MCF 10A (cell line): ENCODE results near the gene AJM1. TPM values are rescaled to one million over a fixed set of nuclear protein-coding genes. Genes with fewer than 3 reads are reported as not detected.
"Not testable (repeated sequence)": the region's sequence is repeated elsewhere in the genome, so short reads cannot be mapped to it uniquely, and the experiment has no call there.

Source experiments
- BruUV-seq: library from RNA; stranded (reverse); fragments of 400-500 nt; replicated peaks from 2 replicates; lab custom pipeline; 2021; lab: Mats Ljungman, UMichigan
- CTCF ChIA-PET: fragments of 300-600 bp; sonication (Branson Sonifier 250); formaldehyde crosslinking; extraction: SDS; loops from one replicate; lab custom pipeline; 2021; ENCODE audit warnings: antibody characterized with exemption, inconsistent platforms; lab: Yijun Ruan, JAX
- POLR2A ChIA-PET: fragments of 300-600, 350-650 bp; sonication (Branson Sonifier 250); formaldehyde crosslinking; extraction: SDS; loops from one replicate; lab custom pipeline; 2020; ENCODE audit warnings: antibody characterized with exemption, inconsistent platforms; lab: Yijun Ruan, JAX
- DNase-seq: peaks from one replicate; pipeline ENCODE4 v3.0.0-alpha.2; 2018; ENCODE audit not compliant: unreplicated experiment
- H3K27ac Mint-ChIP-seq: one replicate; pipeline ENCODE4 v1.8.0; 2022; ENCODE audit warnings: mild to moderate bottlenecking, low read depth, mixed read lengths; ENCODE audit not compliant: unreplicated experiment
- H3K27me3 Mint-ChIP-seq: one replicate; pipeline ENCODE4 v1.8.0; 2022; ENCODE audit warnings: mixed read lengths; ENCODE audit not compliant: insufficient read depth, unreplicated experiment
- H3K36me3 Mint-ChIP-seq: one replicate; pipeline ENCODE4 v1.8.0; 2022; ENCODE audit warnings: mild to moderate bottlenecking, moderate library complexity, mixed read lengths; ENCODE audit not compliant: insufficient read depth, unreplicated experiment
- H3K4me1 Mint-ChIP-seq: one replicate; pipeline ENCODE4 v1.8.0; 2022; ENCODE audit warnings: mixed read lengths; ENCODE audit not compliant: insufficient read depth, unreplicated experiment
- H3K4me3 Mint-ChIP-seq: one replicate; pipeline ENCODE4 v1.8.0; 2022; ENCODE audit warnings: mild to moderate bottlenecking, moderate library complexity, mixed read lengths; ENCODE audit not compliant: unreplicated experiment
- H3K9me3 Mint-ChIP-seq: one replicate; pipeline ENCODE4 v1.8.0; 2022; ENCODE audit warnings: mixed read lengths; ENCODE audit not compliant: unreplicated experiment
- CTCF ChIP-seq: fragments of 200-600 bp; IDR thresholded peaks from one replicate; pipeline ENCODE4 v1.8.0; 2022; ENCODE audit warnings: antibody characterized with exemption, mild to moderate bottlenecking; ENCODE audit not compliant: unreplicated experiment
- intact Hi-C: fragments of 100-400 bp; cut with micrococcal nuclease; formaldehyde crosslinking; loops from 2 replicates; pipeline ENCODE4 v1.14.1; 2022
- total RNA-seq: library from RNA; stranded (reverse); gene quantifications from 2 replicates; pipeline ENCODE4 v1.2.3, GENCODE V29; 2022

Gene AJM1
- total RNA-seq, 1 experiment from 2014 or later = 5.7 TPM

GRCh38 chr9:136832581-136832980 lies 9.7 kb upstream of the AJM1 start:
- peak; percentile 62 for DNase-seq
- Mint-ChIP-seq H3K27me3 (no peaks in the 10 kb centered on the region), H3K4me1 (no peaks in the 10 kb centered on the region), H3K27ac (no peak overlapping the region), H3K9me3 (no peaks in the 10 kb centered on the region), H3K4me3 (no peak overlapping the region), H3K36me3 (peaks cover 36% of the 10 kb centered on the region)
- intact Hi-C loops = no loop called here
- BruUV-seq = no TSS peak
- ChIA-PET POLR2A (interaction anchor here (0.8 to 1.4 kb wide), 2 partner anchors 10 to 22 kb away, joined by 3 to 5 read pairs; no protein-coding TSS in a partner anchor), CTCF (interaction anchor here (1.0 kb wide), 2 partner anchors 10 to 40 kb away, joined by 3 read pairs; partner anchors contain the start of gene AJM1)
- no peak for TF ChIP-seq CTCF

DNA sequence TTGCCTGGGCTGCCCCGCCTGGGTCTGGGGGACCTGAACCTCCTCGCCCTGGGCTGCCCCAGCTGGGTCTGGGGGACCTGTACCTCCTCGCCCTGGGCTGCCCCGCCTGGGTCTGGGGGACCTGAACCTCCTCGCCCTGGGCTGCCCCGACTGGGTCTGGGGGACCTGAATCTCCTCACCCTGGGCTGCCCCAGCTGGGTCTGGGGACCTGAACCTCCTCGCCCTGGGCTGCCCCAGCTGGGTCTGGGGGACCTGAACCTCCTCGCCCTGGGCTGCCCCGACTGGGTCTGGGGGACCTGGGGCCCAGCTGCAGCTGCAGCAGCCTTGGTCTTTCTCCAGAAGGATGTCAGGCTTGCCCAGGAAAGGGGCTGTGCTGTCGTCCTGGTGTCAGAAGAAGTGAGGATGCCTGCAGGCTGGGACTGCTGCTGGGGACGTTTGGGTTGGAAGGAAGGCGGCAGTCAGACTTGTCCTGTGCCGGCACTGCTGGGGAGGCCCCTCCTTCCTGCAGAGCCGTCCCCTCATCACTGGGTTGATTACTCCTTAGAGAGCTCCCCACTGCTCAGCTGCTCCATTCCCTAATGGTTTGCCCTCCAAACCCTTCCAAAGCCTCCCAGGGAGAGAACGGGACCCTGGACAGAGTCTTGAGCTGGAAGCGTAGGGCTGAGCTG lies 8.8 kb upstream of the AJM1 start:
- POLR2A ChIA-PET = interaction anchor here (1.2 to 1.9 kb wide), 2 partner anchors 14 to 23 kb away, joined by 3 to 5 read pairs; no protein-coding TSS in a partner anchor
- BruUV-seq, H3K27ac Mint-ChIP-seq, H3K4me1 Mint-ChIP-seq, H3K9me3 Mint-ChIP-seq, intact Hi-C loops, H3K4me3 Mint-ChIP-seq, DNase-seq, H3K27me3 Mint-ChIP-seq: not testable (repeated sequence)
- CTCF ChIA-PET = interaction anchor here (0.6 to 2.7 kb wide), 3 partner anchors 9 to 12 kb away, joined by 3 to 8 read pairs (median 6); partner anchors contain the start of gene AJM1
- H3K36me3 Mint-ChIP-seq = peaks cover 36% of the 10 kb centered on the region

DNA sequence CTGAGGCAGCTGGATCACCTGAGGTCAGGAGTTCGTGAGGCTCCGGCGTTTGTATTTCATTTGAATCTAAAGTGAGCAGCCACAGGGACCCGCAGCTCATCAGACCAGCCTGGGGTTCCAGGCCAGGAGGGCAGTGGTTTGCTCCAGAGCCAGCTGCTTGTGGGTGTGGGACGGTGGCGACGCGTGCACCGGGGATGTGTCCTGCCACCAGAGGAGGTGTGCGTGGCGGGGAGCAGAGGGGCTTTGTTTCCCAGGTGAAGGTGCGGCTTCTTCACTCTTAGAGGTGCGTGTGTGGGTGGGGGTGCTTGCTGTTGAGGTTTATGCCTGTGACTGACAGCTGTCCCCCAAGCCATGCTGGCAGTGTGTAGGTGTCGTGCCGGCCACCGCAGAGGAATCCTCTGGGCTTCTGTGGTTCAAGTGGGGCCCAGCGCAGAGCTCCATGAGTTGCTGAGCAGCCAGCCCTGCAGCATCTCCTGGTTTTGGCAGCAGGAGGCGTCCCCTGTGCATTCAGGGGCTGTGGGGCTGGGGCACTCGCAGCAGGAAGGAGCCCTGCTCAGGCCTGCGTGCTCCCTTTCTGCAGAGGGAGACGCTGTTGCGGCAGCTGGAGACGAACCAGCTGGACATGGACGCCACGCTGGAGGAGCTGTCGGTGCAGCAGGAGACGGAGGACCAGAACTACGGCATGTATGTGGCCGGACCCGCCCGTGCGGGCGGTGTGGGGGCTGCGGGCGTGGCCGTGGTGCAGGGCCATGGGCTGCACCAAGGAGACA lies 6.9 kb upstream of the AJM1 start:
- Mint-ChIP-seq H3K27ac (peak overlapping the region; percentile 35), H3K27me3 (no peaks in the 10 kb centered on the region), H3K4me1 (peaks cover 13% of the 10 kb centered on the region), H3K36me3 (peaks cover 38% of the 10 kb centered on the region), H3K9me3 (no peaks in the 10 kb centered on the region), H3K4me3 (no peak overlapping the region)
- ChIA-PET POLR2A (interaction anchor here (0.6 to 1.9 kb wide), 4 partner anchors 12 to 431 kb away, joined by 3 to 5 read pairs (median 3); no protein-coding TSS in a partner anchor), CTCF (interaction anchor here (2.7 kb wide), 1 partner anchor 9 kb away, joined by 8 read pairs; no protein-coding TSS in a partner anchor)
- intact Hi-C loops = no loop called here
- TF ChIP-seq CTCF = no peak
- BruUV-seq = no TSS peak
- no peak for DNase-seq

- ChIA-PET POLR2A (interaction anchor here (0.6 to 1.1 kb wide), 2 partner anchors 30 to 431 kb away, joined by 3 read pairs; no protein-coding TSS in a partner anchor), CTCF (interaction anchor here (0.6 to 2.7 kb wide), 2 partner anchors 8 to 15 kb away, joined by 3 to 8 read pairs; no protein-coding TSS in a partner anchor)
- H3K36me3 Mint-ChIP-seq = peaks cover 38% of the 10 kb centered on the region
- H3K27me3 Mint-ChIP-seq = no peaks in the 10 kb centered on the region
- H3K9me3 Mint-ChIP-seq = no peaks in the 10 kb centered on the region
- no peak overlapping the region for H3K27ac Mint-ChIP-seq
- intact Hi-C loops = no loop called here
- peaks cover 17% of the 10 kb centered on the region for H3K4me1 Mint-ChIP-seq
- no TSS peak for BruUV-seq
- no peak overlapping the region for H3K4me3 Mint-ChIP-seq
- DNase-seq = no peak
- TF ChIP-seq CTCF = no peak
Measured at GRCh38 chr9:136835932-136836904, 6.1 kb upstream of the AJM1 start.
